Lung (tissue), 12 donors: ENCODE results near the gene SUN3. TPM values are rescaled to one million over a fixed set of nuclear protein-coding genes. Genes with fewer than 3 reads are reported as not detected.

Experiments used
- ATAC-seq: fragments of 200-7000 bp; cut with Tn5 transposase; one replicate; pipeline ENCODE4 v1.9.1; 2020; ENCODE audit warnings: moderate number of reproducible peaks; ENCODE audit not compliant: insufficient read depth, low FRiP score
- DNase-seq, 3 donors: peaks; one replicate each; pipeline ENCODE4 v3.0.0-alpha.2; 2013 to 2017
- H3K27ac ChIP-seq, 2 donors: one replicate each; pipeline ENCODE4 v1.5.1; 2013; ENCODE audit warnings: mild to moderate bottlenecking in 2 of 2, moderate library complexity in 2 of 2, control low read depth in 1 of 2, inconsistent platforms in 1 of 2, low read depth in 1 of 2, low read length in 1 of 2
- H3K27me3 ChIP-seq, 3 donors: one replicate each; pipeline ENCODE4 v1.5.1; 2013; ENCODE audit warnings: low read length in 2 of 3; ENCODE audit not compliant: control insufficient read depth in 3 of 3, insufficient read depth in 3 of 3
- H3K36me3 ChIP-seq, 4 donors: one replicate each; pipeline ENCODE4 v1.5.1; 2013; ENCODE audit warnings: low read length in 4 of 4, mild to moderate bottlenecking in 1 of 4, moderate library complexity in 1 of 4; ENCODE audit not compliant: control insufficient read depth in 4 of 4, insufficient read depth in 4 of 4
- H3K4me1 ChIP-seq, 5 donors: one replicate each; pipeline ENCODE4 v1.5.1; 2013; ENCODE audit warnings: low read length in 5 of 5, mild to moderate bottlenecking in 2 of 5, moderate library complexity in 1 of 5; ENCODE audit not compliant: control insufficient read depth in 5 of 5, insufficient read depth in 5 of 5
- H3K4me3 ChIP-seq: one replicate; pipeline ENCODE4 v1.5.1; 2013; ENCODE audit warnings: mild to moderate bottlenecking, control low read depth, moderate library complexity
- H3K9ac ChIP-seq, 2 donors: one replicate each; pipeline ENCODE4 v1.5.1; 2013; ENCODE audit warnings: low read length in 2 of 2, control low read depth in 1 of 2; ENCODE audit not compliant: insufficient read depth in 1 of 2
- H3K9me3 ChIP-seq, 4 donors: one replicate each; pipeline ENCODE4 v1.5.1; 2013; ENCODE audit warnings: low read length in 3 of 4, mild to moderate bottlenecking in 1 of 4, moderate library complexity in 1 of 4; ENCODE audit not compliant: control insufficient read depth in 4 of 4, insufficient read depth in 3 of 4
- CTCF ChIP-seq: IDR thresholded peaks from 2 replicates; pipeline ENCODE4 v1.5.1; 2012; ENCODE audit warnings: mild to moderate bottlenecking; ENCODE audit errors: control extremely low read depth, extremely low read depth
- WGBS, 2 donors: extraction: QIAGEN DNeasy Blood & Tissue Kit; methylation state at CpG; one replicate each; pipeline ENCODE4 v1.1.7; 2013; 5-methylcytosine and 5-hydroxymethylcytosine counted together
- polyA plus RNA-seq, 2 donors: library from polyadenylated mRNA; stranded (reverse); fragments of 200-250 nt; gene quantifications; one replicate each; pipeline ENCODE4 v1.2.1, GENCODE V29; 2013
- total RNA-seq, 2 donors: library from RNA; depleted of rRNA in 1 of 2; stranded (reverse); fragments of >200 nt in 1 of 2; gene quantifications; one replicate each; pipeline ENCODE4 v1.2.1, GENCODE V29; 2014 to 2021
- donor health status: control.
- donor health status: control.
- donor health status: Bipolar disorder and iron deficiency.
- donor health status: healthy.
- donor health status: DM: yes; HTN: yes; CAD: no.

Gene SUN3
- total and polyA plus RNA-seq, 4 donors, result 0.18 to 0.53 TPM; not detected in 2

- Histone ChIP-seq H3K36me3 (no peaks in the 10 kb centered on the region), H3K27me3 (no peaks in the 10 kb centered on the region), H3K9me3 (no peaks in the 10 kb centered on the region), H3K4me3 (no peak within 1 kb of the TSS), H3K9ac (no peak within 1 kb of the TSS), H3K4me1 (peaks cover 0 to 9% (median 0%) of the 10 kb centered on the region in 5 donors), H3K27ac (peak within 1 kb of the TSS; percentile 70 to 75)
- 72 to 86% methylated on average over 7 of the region's 7 CpGs for WGBS, 2 donors
- no peak for TF ChIP-seq CTCF
- no peak for DNase-seq
- no peak for ATAC-seq
These were observed 80.6 kb downstream of the SUN3 start, which contains the start of gene PKD1L1 for GRCh38 chr7:47948141-47948790. TSS of gene PKD1L1 (minus strand) at chr7:47948466. CDS start at chr7:47948440, 26 bp downstream.

GRCh38 chr7:47947355-47947749 lies 81.6 kb downstream of the SUN3 start:
- Histone ChIP-seq H3K36me3 (no peaks in the 10 kb centered on the region), H3K27ac (peak overlapping the region; percentile 70 to 75), H3K27me3 (no peaks in the 10 kb centered on the region), H3K4me1 (peaks cover 0 to 10% (median 0%) of the 10 kb centered on the region in 5 donors), H3K4me3 (no peak overlapping the region), H3K9ac (no peak overlapping the region), H3K9me3 (no peaks in the 10 kb centered on the region)
- WGBS, 2 donors, result 94 to 96% methylated on average over 7 of the region's 7 CpGs
- ATAC-seq (no peak), DNase-seq (no peak)
- no peak for TF ChIP-seq CTCF

- Histone ChIP-seq H3K27ac (peak overlapping the region; percentile 70 to 87), H3K36me3 (no peaks in the 10 kb centered on the region), H3K4me3 (no peak overlapping the region), H3K4me1 (peaks cover 0 to 10% (median 0%) of the 10 kb centered on the region in 5 donors), H3K27me3 (no peaks in the 10 kb centered on the region), H3K9me3 (no peaks in the 10 kb centered on the region), H3K9ac (no peak overlapping the region)
- no peak for TF ChIP-seq CTCF
- ATAC-seq, result no peak
- 76 to 83% methylated on average over 7 of the region's 7 CpGs for WGBS, 2 donors
- no peak for DNase-seq
These were observed 82.1 kb downstream of the SUN3 start for GRCh38 chr7:47946581-47947354.
